Astrocyte of the spinal cord (primary cell): Measurements from ENCODE around the gene EMX2.

Experiments
- DNase-seq: peaks from one replicate; pipeline ENCODE4 v3.0.0; 2011; ENCODE audit warnings: low read depth, low spot score
- H3K4me3 ChIP-seq: 2 replicates; pipeline ENCODE4 v1.5.1; 2011; ENCODE audit warnings: low read depth, mild to moderate bottlenecking, low read length, moderate library complexity
- CTCF ChIP-seq: IDR thresholded peaks from 2 replicates; pipeline ENCODE4 v1.5.1; 2012; ENCODE audit warnings: low read depth, mild to moderate bottlenecking, low read length, inconsistent platforms
- in situ Hi-C: cut with HindIII; loops from 2 replicates; pipeline ENCODE4 v1.10.0; 2017; ENCODE audit warnings: low sequenced_read_pairs

EMX2 gene

DNA sequence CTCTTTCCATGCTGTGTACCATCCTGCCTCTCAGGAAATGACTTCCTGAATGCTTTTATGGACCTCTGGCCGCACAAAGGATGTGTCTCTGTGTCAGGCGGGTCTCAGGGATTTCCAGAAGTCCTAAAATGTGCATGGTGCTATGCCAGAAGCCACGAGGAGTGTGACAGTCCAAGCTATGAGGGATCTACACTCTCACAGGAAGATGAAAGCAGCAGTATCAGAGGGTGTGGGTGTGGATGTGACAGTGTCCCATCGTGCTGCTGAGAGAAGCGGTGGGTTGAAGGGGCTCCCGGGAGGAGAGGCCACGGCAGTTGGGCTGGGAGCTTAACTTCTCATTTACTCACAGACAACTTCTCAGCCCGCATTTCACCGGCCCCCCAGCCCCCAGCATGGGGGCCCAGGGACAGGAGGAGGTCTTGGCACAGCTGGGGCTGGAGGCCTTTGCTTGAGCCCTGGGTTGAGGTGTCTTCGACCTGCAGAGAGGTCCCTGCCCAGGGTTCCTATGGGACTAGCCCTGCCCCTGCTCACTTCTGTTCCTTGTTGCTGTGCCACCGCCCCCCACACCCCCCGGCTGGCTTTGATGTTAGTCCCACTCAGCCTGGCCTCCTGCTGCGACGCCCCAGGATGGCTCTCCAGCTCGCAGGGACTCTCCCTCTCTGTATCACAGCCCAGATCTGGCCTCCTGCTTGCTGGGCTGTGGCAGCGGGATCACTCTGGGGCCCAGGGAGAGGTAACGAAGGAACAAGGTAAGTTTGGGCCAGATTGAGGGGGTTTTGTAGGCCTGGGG, 30.8 kb upstream of the EMX2 start:
- no peak overlapping the region for H3K4me3 ChIP-seq
- TF ChIP-seq CTCF = no peak
- no peak for DNase-seq
- in situ Hi-C loops = no loop called here

GRCh38 chr10:117514971-117515370, 27.6 kb upstream of the EMX2 start:
- no peak for DNase-seq
- no peak for TF ChIP-seq CTCF
- no peak overlapping the region for H3K4me3 ChIP-seq
- in situ Hi-C loops = no loop called here

DNA sequence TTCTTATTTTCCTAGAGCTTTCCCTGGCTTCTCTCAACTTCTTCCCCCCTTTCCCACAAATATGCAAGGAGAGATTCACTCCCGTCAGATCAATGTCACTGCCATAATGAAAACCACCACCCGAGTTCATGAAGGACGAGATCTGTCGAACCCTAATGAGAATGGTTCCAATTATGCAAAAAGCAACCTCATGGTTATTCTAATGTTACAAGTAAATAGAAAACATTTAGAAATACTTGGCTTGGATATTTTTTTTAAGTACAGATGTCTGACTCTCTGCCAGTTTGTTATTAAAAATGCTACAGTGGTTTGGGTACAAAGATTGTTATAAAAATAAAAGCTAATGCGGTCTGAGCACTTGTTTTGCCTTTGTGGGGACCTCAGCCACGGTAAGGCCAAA, 25.9 kb upstream of the EMX2 start:
- TF ChIP-seq CTCF = no peak
- no peak overlapping the region for H3K4me3 ChIP-seq
- DNase-seq = no peak
- in situ Hi-C loops = no loop called here

GRCh38 chr10:117518246-117518645, 24.3 kb upstream of the EMX2 start:
- in situ Hi-C loops = no loop called here
- DNase-seq = no peak
- no peak for TF ChIP-seq CTCF
- no peak overlapping the region for H3K4me3 ChIP-seq

GRCh38 chr10:117519286-117519685, 23.3 kb upstream of the EMX2 start:
- H3K4me3 ChIP-seq = no peak overlapping the region
- no peak for TF ChIP-seq CTCF
- no peak for DNase-seq
- in situ Hi-C loops = no loop called here

GRCh38 chr10:117519879-117520278, 22.7 kb upstream of the EMX2 start:
- H3K4me3 ChIP-seq = no peak overlapping the region
- no peak for TF ChIP-seq CTCF
- in situ Hi-C loops = no loop called here
- no peak for DNase-seq
